ENCODE results near the gene TEDDM1.

The TEDDM1 gene

GRCh38 chr1:182406012-182406411, 5.5 kb upstream of the TEDDM1 start:
- H3K4me1 ChIP-seq (ENCODE audit: insufficient read depth, low read length), result no peaks in the 10 kb centered on the region
- WGBS, result no CpG with 5 or more reads among the region's 1 CpG
- no peak overlapping the region for H3K9ac ChIP-seq (ENCODE audit: low read depth, low read length)
- no peaks in the 10 kb centered on the region for H3K27me3 ChIP-seq (ENCODE audit: insufficient read depth, low read length)
- H3K9me3 ChIP-seq (ENCODE audit: insufficient read depth, low read depth, low read length), result no peaks in the 10 kb centered on the region
- no peaks in the 10 kb centered on the region for H3K36me3 ChIP-seq (ENCODE audit: insufficient read depth, low read length)
- no peak overlapping the region for H3K27ac ChIP-seq (ENCODE audit: low read depth, low read length)
- no peak overlapping the region for H3K4me3 ChIP-seq (ENCODE audit: low read length)

GRCh38 chr1:182405578-182405977, 5.1 kb upstream of the TEDDM1 start:
- WGBS, result 94% methylated on average over 1 of the region's 1 CpG
- H3K9ac ChIP-seq (ENCODE audit: low read depth, low read length), result no peak overlapping the region
- no peak overlapping the region for H3K4me3 ChIP-seq (ENCODE audit: low read length)
- H3K36me3 ChIP-seq (ENCODE audit: insufficient read depth, low read length), result no peaks in the 10 kb centered on the region
- no peak overlapping the region for H3K27ac ChIP-seq (ENCODE audit: low read depth, low read length)
- no peaks in the 10 kb centered on the region for H3K9me3 ChIP-seq (ENCODE audit: insufficient read depth, low read depth, low read length)
- H3K4me1 ChIP-seq (ENCODE audit: insufficient read depth, low read length), result no peaks in the 10 kb centered on the region
- no peaks in the 10 kb centered on the region for H3K27me3 ChIP-seq (ENCODE audit: insufficient read depth, low read length)

- no peak overlapping the region for H3K27ac ChIP-seq (ENCODE audit: low read depth, low read length)
- H3K36me3 ChIP-seq (ENCODE audit: insufficient read depth, low read length), result no peaks in the 10 kb centered on the region
- H3K9me3 ChIP-seq (ENCODE audit: insufficient read depth, low read depth, low read length), result no peaks in the 10 kb centered on the region
- WGBS, result 78% methylated on average over 1 of the region's 1 CpG
- no peak overlapping the region for H3K9ac ChIP-seq (ENCODE audit: low read depth, low read length)
- H3K4me3 ChIP-seq (ENCODE audit: low read length), result no peak overlapping the region
- H3K27me3 ChIP-seq (ENCODE audit: insufficient read depth, low read length), result no peaks in the 10 kb centered on the region
- no peaks in the 10 kb centered on the region for H3K4me1 ChIP-seq (ENCODE audit: insufficient read depth, low read length)
Observed at GRCh38 chr1:182404781-182405180, 4.3 kb upstream of the TEDDM1 start.

- H3K36me3 ChIP-seq (ENCODE audit: insufficient read depth, low read length), result no peaks in the 10 kb centered on the region
- 91% methylated on average over 8 of the region's 8 CpGs for WGBS
- no peak overlapping the region for H3K4me3 ChIP-seq (ENCODE audit: low read length)
- peaks cover 19% of the 10 kb centered on the region for H3K4me1 ChIP-seq (ENCODE audit: insufficient read depth, low read length)
- H3K27me3 ChIP-seq (ENCODE audit: insufficient read depth, low read length), result no peaks in the 10 kb centered on the region
- H3K9me3 ChIP-seq (ENCODE audit: insufficient read depth, low read depth, low read length), result no peaks in the 10 kb centered on the region
- H3K9ac ChIP-seq (ENCODE audit: low read depth, low read length), result no peak overlapping the region
- no peak overlapping the region for H3K27ac ChIP-seq (ENCODE audit: low read depth, low read length)
Observed at GRCh38 chr1:182397653-182398393, 2.6 kb downstream of the TEDDM1 start.

- H3K36me3 ChIP-seq (ENCODE audit: insufficient read depth, low read length), result no peaks in the 10 kb centered on the region
- no peak overlapping the region for H3K27ac ChIP-seq (ENCODE audit: low read depth, low read length)
- no peak overlapping the region for H3K4me3 ChIP-seq (ENCODE audit: low read length)
- no peak overlapping the region for H3K9ac ChIP-seq (ENCODE audit: low read depth, low read length)
- H3K9me3 ChIP-seq (ENCODE audit: insufficient read depth, low read depth, low read length), result no peaks in the 10 kb centered on the region
- 90% methylated on average over 3 of the region's 3 CpGs for WGBS
- H3K4me1 ChIP-seq (ENCODE audit: insufficient read depth, low read length), result peaks cover 26% of the 10 kb centered on the region
- no peaks in the 10 kb centered on the region for H3K27me3 ChIP-seq (ENCODE audit: insufficient read depth, low read length)
Observed at GRCh38 chr1:182395906-182396305, 4.6 kb downstream of the TEDDM1 start.

- no peaks in the 10 kb centered on the region for H3K27me3 ChIP-seq (ENCODE audit: insufficient read depth, low read length)
- H3K4me3 ChIP-seq (ENCODE audit: low read length), result no peak overlapping the region
- H3K36me3 ChIP-seq (ENCODE audit: insufficient read depth, low read length), result peaks cover 13% of the 10 kb centered on the region
- H3K9me3 ChIP-seq (ENCODE audit: insufficient read depth, low read depth, low read length), result no peaks in the 10 kb centered on the region
- H3K9ac ChIP-seq (ENCODE audit: low read depth, low read length), result no peak overlapping the region
- peaks cover 29% of the 10 kb centered on the region for H3K4me1 ChIP-seq (ENCODE audit: insufficient read depth, low read length)
- H3K27ac ChIP-seq (ENCODE audit: low read depth, low read length), result no peak overlapping the region
- 90% methylated on average over 5 of the region's 5 CpGs for WGBS
Observed at GRCh38 chr1:182394055-182394775, 6.3 kb downstream of the TEDDM1 start.

- 11% methylated on average over 47 of the region's 47 CpGs for WGBS
- peaks cover 31% of the 10 kb centered on the region for H3K4me1 ChIP-seq (ENCODE audit: insufficient read depth, low read length)
- peak overlapping the region; percentile 97 for H3K27ac ChIP-seq (ENCODE audit: low read depth, low read length)
- no peaks in the 10 kb centered on the region for H3K9me3 ChIP-seq (ENCODE audit: insufficient read depth, low read depth, low read length)
- peak overlapping the region; percentile 97 for H3K9ac ChIP-seq (ENCODE audit: low read depth, low read length)
- H3K36me3 ChIP-seq (ENCODE audit: insufficient read depth, low read length), result peaks cover 32% of the 10 kb centered on the region
- H3K27me3 ChIP-seq (ENCODE audit: insufficient read depth, low read length), result no peaks in the 10 kb centered on the region
- peak overlapping the region; percentile 76 for H3K4me3 ChIP-seq (ENCODE audit: low read length)
Observed at GRCh38 chr1:182392050-182393028, 8.1 kb downstream of the TEDDM1 start.

GRCh38 chr1:182391362-182392049, 9.0 kb downstream of the TEDDM1 start, which contains the start of gene GLUL:
GLUL (minus strand) TSS chr1:182391790; CDS start chr1:182388737, 3,053 bp downstream.
- peak within 1 kb of the TSS; percentile 98 for H3K9ac ChIP-seq (ENCODE audit: low read depth, low read length)

GRCh38 chr1:182391028-182391361, 9.5 kb downstream of the TEDDM1 start:
- Histone ChIP-seq H3K9ac (ENCODE audit: low read depth, low read length) (peak overlapping the region; percentile 98), H3K4me3 (ENCODE audit: low read length) (peak overlapping the region; percentile 83), H3K36me3 (ENCODE audit: insufficient read depth, low read length) (peaks cover 45% of the 10 kb centered on the region), H3K4me1 (ENCODE audit: insufficient read depth, low read length) (peaks cover 26% of the 10 kb centered on the region), H3K27ac (ENCODE audit: low read depth, low read length) (peak overlapping the region; percentile 92), H3K9me3 (ENCODE audit: insufficient read depth, low read depth, low read length) (no peaks in the 10 kb centered on the region), H3K27me3 (ENCODE audit: insufficient read depth, low read length) (no peaks in the 10 kb centered on the region)
- under 1% methylated on average over 35 of the region's 35 CpGs for WGBS

More at GRCh38 chr1:182391362-182392049, 9.0 kb downstream of the TEDDM1 start, which contains the start of gene GLUL:
- peaks cover 30% of the 10 kb centered on the region for H3K4me1 ChIP-seq (ENCODE audit: insufficient read depth, low read length)
- peak within 1 kb of the TSS; percentile 97 for H3K27ac ChIP-seq (ENCODE audit: low read depth, low read length)
- H3K4me3 ChIP-seq (ENCODE audit: low read length), result peak within 1 kb of the TSS; percentile 83
- under 1% methylated on average over 70 of the region's 70 CpGs for WGBS
- H3K36me3 ChIP-seq (ENCODE audit: insufficient read depth, low read length), result peaks cover 40% of the 10 kb centered on the region
- H3K27me3 ChIP-seq (ENCODE audit: insufficient read depth, low read length), result no peaks in the 10 kb centered on the region
- no peaks in the 10 kb centered on the region for H3K9me3 ChIP-seq (ENCODE audit: insufficient read depth, low read depth, low read length)

GRCh38 chr1:182389619-182390047, 10.8 kb downstream of the TEDDM1 start:
- H3K27me3 ChIP-seq (ENCODE audit: insufficient read depth, low read length), result no peaks in the 10 kb centered on the region
- no peaks in the 10 kb centered on the region for H3K9me3 ChIP-seq (ENCODE audit: insufficient read depth, low read depth, low read length)
- H3K27ac ChIP-seq (ENCODE audit: low read depth, low read length), result no peak overlapping the region
- H3K9ac ChIP-seq (ENCODE audit: low read depth, low read length), result peak overlapping the region; percentile 98
- 4% methylated on average over 13 of the region's 13 CpGs for WGBS
- peak overlapping the region; percentile 83 for H3K4me3 ChIP-seq (ENCODE audit: low read length)
- peaks cover 59% of the 10 kb centered on the region for H3K36me3 ChIP-seq (ENCODE audit: insufficient read depth, low read length)
- peaks cover 26% of the 10 kb centered on the region for H3K4me1 ChIP-seq (ENCODE audit: insufficient read depth, low read length)
